Kidney epithelial cell (primary cell): ENCODE measurements around the gene LTBP4. TPM values are rescaled to one million over a fixed set of nuclear protein-coding genes. Genes with fewer than 3 reads are reported as not detected.

ENCODE experiments used
- DNase-seq: peaks from one replicate; pipeline ENCODE4 v3.0.0-alpha.2; 2010; ENCODE audit warnings: low read depth
- H3K27me3 ChIP-seq: 2 replicates; pipeline ENCODE4 v1.6.0; 2011; ENCODE audit warnings: low read length; ENCODE audit not compliant: control insufficient read depth, insufficient read depth
- H3K36me3 ChIP-seq: 2 replicates; pipeline ENCODE4 v1.5.1; 2011; ENCODE audit warnings: low read length; ENCODE audit not compliant: control insufficient read depth, insufficient read depth
- H3K4me3 ChIP-seq: 2 replicates; pipeline ENCODE4 v1.5.1; 2011; ENCODE audit warnings: low read depth, mild to moderate bottlenecking, control low read depth, low read length
- total RNA-seq: library from RNA; depleted of rRNA; stranded (reverse); fragments of >200 nt; gene quantifications from 2 replicates; pipeline ENCODE4 v1.2.3, GENCODE V29; 2015
- TF ChIP-seq, protein P1 (sequence below): IDR thresholded peaks from 2 replicates; pipeline ENCODE4 v1.5.1; 2011; ENCODE audit warnings: mild to moderate bottlenecking, moderate library complexity, low read length, control low read depth, inconsistent platforms; ENCODE audit not compliant: insufficient read depth, poor library complexity, severe bottlenecking

Gene LTBP4
- total RNA-seq, 1 donor from 2014 or later, result 89.3 TPM

DNA sequence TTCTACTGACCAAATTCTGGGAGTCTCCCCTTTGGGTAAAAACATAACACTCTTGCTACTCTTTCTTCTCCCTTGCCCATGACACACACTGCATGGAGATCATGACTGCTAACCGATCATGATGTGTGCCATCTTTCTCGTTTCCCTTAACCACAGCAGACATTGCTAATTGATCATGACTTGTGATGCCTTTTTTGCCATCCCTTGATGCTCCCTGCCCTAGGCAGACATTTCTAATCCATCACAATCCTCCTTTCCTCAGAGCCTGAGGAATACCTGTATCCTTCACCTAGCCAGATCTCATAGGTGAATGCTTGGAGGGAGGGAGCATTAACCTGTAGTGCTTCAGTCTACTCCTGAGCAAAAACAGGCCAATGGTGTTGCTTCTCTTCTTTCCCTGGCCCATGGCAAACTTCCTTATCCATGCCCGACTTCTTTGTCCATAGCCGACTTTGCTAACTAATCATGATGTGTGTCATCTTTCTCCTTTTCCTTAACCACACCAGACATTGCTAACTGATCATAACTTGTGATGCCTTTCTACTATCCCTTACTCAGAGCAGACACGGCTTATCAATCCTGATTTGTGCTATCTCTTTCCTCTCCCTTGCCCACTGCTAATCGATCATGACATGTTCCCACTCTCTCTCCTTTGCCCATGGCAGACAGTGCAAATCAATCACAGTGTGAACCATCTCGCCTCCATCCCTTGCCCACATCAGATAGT lies 71.6 kb downstream of the LTBP4 start:
- H3K36me3 ChIP-seq, result peaks cover 6% of the 10 kb centered on the region
- no peak overlapping the region for H3K4me3 ChIP-seq
- H3K27me3 ChIP-seq, result no peaks in the 10 kb centered on the region
- DNase-seq, result no peak
- TF ChIP-seq, protein P1, sequence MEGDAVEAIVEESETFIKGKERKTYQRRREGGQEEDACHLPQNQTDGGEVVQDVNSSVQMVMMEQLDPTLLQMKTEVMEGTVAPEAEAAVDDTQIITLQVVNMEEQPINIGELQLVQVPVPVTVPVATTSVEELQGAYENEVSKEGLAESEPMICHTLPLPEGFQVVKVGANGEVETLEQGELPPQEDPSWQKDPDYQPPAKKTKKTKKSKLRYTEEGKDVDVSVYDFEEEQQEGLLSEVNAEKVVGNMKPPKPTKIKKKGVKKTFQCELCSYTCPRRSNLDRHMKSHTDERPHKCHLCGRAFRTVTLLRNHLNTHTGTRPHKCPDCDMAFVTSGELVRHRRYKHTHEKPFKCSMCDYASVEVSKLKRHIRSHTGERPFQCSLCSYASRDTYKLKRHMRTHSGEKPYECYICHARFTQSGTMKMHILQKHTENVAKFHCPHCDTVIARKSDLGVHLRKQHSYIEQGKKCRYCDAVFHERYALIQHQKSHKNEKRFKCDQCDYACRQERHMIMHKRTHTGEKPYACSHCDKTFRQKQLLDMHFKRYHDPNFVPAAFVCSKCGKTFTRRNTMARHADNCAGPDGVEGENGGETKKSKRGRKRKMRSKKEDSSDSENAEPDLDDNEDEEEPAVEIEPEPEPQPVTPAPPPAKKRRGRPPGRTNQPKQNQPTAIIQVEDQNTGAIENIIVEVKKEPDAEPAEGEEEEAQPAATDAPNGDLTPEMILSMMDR, result no peak

DNA sequence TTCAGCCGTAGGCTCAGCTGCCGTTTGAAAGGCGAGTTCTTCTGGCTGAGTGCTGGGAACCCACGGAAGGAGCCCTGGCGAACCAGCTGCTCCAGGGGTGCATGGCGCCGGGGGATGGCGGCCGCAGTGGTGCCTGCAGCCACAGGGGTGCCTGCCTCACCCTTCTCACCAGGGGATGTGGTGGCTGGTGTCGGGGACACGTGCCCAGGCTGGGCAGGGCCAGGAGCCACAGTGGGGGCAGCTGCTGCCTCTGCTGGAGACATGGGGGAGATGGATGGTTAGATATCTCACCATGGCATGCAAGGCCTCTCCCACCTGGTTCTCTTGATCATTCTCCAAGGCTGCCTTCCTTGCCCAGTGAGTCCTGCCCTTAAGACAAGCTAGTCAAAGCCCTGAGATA lies 72.2 kb downstream of the LTBP4 start:
- no peak for DNase-seq
- H3K4me3 ChIP-seq, result no peak overlapping the region
- H3K36me3 ChIP-seq, result peaks cover 6% of the 10 kb centered on the region
- TF ChIP-seq, protein P1, result no peak
- no peaks in the 10 kb centered on the region for H3K27me3 ChIP-seq

DNA sequence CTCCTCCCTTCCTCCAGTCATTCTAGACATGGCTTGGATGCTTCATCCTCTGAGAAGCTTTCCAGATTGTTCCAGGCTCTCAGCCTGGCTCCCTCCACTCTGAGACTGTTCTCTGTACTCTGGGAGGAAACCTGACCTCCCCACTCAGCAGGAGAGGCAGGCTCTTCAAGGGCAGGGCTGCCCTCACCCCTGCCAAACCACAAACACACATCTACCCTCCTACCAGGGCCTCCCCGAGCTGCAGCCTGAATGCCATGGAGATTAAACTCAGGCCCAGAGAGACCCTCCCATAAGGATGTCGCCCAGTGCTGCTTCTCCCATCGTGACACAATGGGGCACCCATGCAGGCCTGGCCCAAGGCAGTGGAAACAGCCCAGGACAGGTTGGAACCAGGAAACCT lies 73.1 kb downstream of the LTBP4 start:
- no peak overlapping the region for H3K4me3 ChIP-seq
- peaks cover 5% of the 10 kb centered on the region for H3K36me3 ChIP-seq
- DNase-seq, result no peak
- TF ChIP-seq, protein P1, result no peak
- no peaks in the 10 kb centered on the region for H3K27me3 ChIP-seq

DNA sequence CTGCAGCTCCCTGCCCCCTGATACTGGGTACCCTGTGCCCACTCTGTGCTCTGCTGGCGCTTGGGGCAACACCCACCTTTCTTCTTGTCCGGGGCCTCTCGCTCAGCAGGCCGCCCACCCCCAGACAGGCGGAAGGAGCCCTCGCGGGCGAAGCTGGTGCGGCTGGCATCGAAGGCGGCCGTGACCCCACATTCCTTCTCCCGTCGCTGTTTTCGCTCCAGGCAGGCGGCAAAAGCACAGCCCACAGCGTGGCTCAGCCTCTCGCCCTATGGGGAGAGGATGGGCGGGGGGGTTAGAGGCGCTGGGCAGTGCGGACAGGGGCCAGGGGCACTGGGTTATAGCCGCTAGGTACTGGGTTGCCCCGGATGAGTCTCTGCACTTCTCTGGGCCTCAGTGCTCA lies 76.0 kb downstream of the LTBP4 start:
- DNase-seq, result no peak
- TF ChIP-seq, protein P1, result no peak
- Histone ChIP-seq H3K36me3 (peaks cover 2% of the 10 kb centered on the region), H3K4me3 (no peak overlapping the region), H3K27me3 (no peaks in the 10 kb centered on the region)

Other genes starting within 250 kb of the LTBP4 start
- gene HIPK4, start 211.2 kb upstream of the LTBP4 start, total RNA-seq, result 0.55 TPM in 1 of 2 replicates, not detected in the other
- 2.5 and 2.7 TPM in 2 replicates for gene PRX, start 188.0 kb upstream of the LTBP4 start, total RNA-seq
- 12.3 and 13.6 TPM in 2 replicates for gene SERTAD1, start 175.4 kb upstream of the LTBP4 start, total RNA-seq
- gene SERTAD3, start 157.0 kb upstream of the LTBP4 start, total RNA-seq, result 11.4 and 12.9 TPM in 2 replicates
- gene BLVRB, start 135.6 kb upstream of the LTBP4 start, total RNA-seq, result 86.1 and 91.1 TPM in 2 replicates
- gene SPTBN4, start 134.4 kb upstream of the LTBP4 start, total RNA-seq, result 0.96 and 2.4 TPM in 2 replicates
- 105 and 142 TPM in 2 replicates for gene SHKBP1, start 24.5 kb upstream of the LTBP4 start, total RNA-seq
- 12.6 and 20.0 TPM in 2 replicates for gene NUMBL, start 89.3 kb downstream of the LTBP4 start, total RNA-seq
- 20.0 and 30.4 TPM in 2 replicates for gene COQ8B, start 115.5 kb downstream of the LTBP4 start, total RNA-seq
- 25.8 and 40.2 TPM in 2 replicates for gene ITPKC, start 115.7 kb downstream of the LTBP4 start, total RNA-seq
- gene ACTMAP, start 149.1 kb downstream of the LTBP4 start, total RNA-seq, result 7.2 and 8.8 TPM in 2 replicates
- 84.4 and 110 TPM in 2 replicates for gene SNRPA, start 149.8 kb downstream of the LTBP4 start, total RNA-seq
- gene MIA, start 174.2 kb downstream of the LTBP4 start, total RNA-seq, result not detected in 2 replicates
- gene RAB4B, start 176.9 kb downstream of the LTBP4 start, total RNA-seq, result 23.0 and 35.3 TPM in 2 replicates
- gene EGLN2, start 197.8 kb downstream of the LTBP4 start, total RNA-seq, result 99.9 and 102 TPM in 2 replicates
- gene CYP2A6, start 249.1 kb downstream of the LTBP4 start, total RNA-seq, result not detected in 2 replicates